Esophagus muscularis mucosa (tissue), 3 donors: Measurements from ENCODE around the gene TDRD12.

Source experiments
- POLR2A ChIP-seq: fragments of 450-650 bp; IDR thresholded peaks from one replicate; pipeline ENCODE4 v1.6.1; 2017; ENCODE audit warnings: antibody characterized with exemption, moderate library complexity, mild to moderate bottlenecking, low read depth
- POLR2AphosphoS5 ChIP-seq, 2 donors: sonication (generic); formaldehyde crosslinking; IDR thresholded peaks; one replicate each; pipeline ENCODE4 v1.6.1; 2017; ENCODE audit warnings: antibody characterized with exemption in 2 of 2
- TF ChIP-seq, protein P1 (sequence below), 3 experiments: fragments of 200-600 bp in 2 of 3; fragments of 450-650 bp in 1 of 3; sonication (generic) in 2 of 3; IDR thresholded peaks; one replicate each; pipeline ENCODE4 v1.5.1; 2017 to 2019; ENCODE audit warnings: antibody characterized with exemption in 3 of 3, mild to moderate bottlenecking in 2 of 3, moderate library complexity in 1 of 3

DNA sequence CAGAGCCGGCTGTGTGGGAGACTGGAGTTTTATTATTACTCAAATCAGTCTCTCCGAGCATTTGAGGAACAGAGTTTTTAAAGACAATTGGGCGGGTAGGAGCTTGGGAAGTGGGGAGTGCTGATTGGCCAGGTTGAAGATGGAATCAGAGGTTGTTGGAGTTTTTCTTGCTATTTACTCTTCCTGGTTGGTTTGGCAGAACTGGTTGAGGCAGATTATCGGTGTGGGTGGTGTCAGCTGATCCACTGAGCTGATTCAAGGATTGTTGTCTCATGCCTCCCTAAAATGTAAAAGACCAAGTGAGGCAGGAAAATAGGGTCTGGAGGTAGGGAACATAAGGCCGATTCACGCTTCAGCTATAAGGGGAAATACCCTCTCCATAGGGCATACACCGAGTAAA is 1.3 kb upstream of the TDRD12 start:
- TF ChIP-seq, protein P1, sequence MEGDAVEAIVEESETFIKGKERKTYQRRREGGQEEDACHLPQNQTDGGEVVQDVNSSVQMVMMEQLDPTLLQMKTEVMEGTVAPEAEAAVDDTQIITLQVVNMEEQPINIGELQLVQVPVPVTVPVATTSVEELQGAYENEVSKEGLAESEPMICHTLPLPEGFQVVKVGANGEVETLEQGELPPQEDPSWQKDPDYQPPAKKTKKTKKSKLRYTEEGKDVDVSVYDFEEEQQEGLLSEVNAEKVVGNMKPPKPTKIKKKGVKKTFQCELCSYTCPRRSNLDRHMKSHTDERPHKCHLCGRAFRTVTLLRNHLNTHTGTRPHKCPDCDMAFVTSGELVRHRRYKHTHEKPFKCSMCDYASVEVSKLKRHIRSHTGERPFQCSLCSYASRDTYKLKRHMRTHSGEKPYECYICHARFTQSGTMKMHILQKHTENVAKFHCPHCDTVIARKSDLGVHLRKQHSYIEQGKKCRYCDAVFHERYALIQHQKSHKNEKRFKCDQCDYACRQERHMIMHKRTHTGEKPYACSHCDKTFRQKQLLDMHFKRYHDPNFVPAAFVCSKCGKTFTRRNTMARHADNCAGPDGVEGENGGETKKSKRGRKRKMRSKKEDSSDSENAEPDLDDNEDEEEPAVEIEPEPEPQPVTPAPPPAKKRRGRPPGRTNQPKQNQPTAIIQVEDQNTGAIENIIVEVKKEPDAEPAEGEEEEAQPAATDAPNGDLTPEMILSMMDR (IDR thresholded peaks at IDR 0.05): no peak
- TF ChIP-seq POLR2A (no peak), POLR2AphosphoS5 (IDR thresholded peaks at IDR 0.05) (no peak)
